ENCODE data around the gene ANKS6.

DNA sequence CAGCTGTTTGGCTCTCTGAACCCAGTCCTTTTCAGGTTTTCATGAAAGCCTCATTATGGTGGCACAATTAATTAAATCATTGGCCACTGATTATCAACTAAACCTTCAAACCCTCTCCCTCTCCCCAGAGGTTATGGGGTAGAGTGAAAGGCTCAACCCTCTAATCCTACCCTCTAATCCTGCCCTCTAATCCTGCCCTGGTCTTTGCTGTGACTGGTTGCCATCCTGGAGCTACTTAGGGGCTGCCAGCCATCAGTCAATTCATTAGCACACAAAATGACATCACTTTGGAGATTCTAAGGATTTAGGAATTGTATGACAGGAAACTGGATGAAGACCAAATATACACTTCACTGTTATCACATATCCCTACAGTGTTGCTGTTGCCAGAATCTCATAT is 36.1 kb downstream of the ANKS6 start:
- TF ChIP-seq, protein P1, sequence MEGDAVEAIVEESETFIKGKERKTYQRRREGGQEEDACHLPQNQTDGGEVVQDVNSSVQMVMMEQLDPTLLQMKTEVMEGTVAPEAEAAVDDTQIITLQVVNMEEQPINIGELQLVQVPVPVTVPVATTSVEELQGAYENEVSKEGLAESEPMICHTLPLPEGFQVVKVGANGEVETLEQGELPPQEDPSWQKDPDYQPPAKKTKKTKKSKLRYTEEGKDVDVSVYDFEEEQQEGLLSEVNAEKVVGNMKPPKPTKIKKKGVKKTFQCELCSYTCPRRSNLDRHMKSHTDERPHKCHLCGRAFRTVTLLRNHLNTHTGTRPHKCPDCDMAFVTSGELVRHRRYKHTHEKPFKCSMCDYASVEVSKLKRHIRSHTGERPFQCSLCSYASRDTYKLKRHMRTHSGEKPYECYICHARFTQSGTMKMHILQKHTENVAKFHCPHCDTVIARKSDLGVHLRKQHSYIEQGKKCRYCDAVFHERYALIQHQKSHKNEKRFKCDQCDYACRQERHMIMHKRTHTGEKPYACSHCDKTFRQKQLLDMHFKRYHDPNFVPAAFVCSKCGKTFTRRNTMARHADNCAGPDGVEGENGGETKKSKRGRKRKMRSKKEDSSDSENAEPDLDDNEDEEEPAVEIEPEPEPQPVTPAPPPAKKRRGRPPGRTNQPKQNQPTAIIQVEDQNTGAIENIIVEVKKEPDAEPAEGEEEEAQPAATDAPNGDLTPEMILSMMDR (IDR thresholded peaks at IDR 0.05): no peak
- TF ChIP-seq POLR2A (IDR thresholded peaks at IDR 0.05; ENCODE audit: low read depth) (no peak), EP300 (IDR thresholded peaks at IDR 0.05) (no peak)

All from esophagus muscularis mucosa (tissue), 4 donors.